GM19468 (cell line): ENCODE data around the gene MCM8.

Experiments
- ATAC-seq: cut with Tn5 transposase; IDR thresholded peaks from one replicate; pipeline ENCODE4 v1.9.1; 2021; ENCODE audit warnings: mild to moderate bottlenecking, moderate library complexity, moderate number of reproducible peaks; ENCODE audit not compliant: unreplicated experiment; ENCODE audit errors: extremely low read depth

The MCM8 gene

GRCh38 chr20:5938456-5939029 lies 11.9 kb upstream of the MCM8 start:
- ATAC-seq: no peak

DNA sequence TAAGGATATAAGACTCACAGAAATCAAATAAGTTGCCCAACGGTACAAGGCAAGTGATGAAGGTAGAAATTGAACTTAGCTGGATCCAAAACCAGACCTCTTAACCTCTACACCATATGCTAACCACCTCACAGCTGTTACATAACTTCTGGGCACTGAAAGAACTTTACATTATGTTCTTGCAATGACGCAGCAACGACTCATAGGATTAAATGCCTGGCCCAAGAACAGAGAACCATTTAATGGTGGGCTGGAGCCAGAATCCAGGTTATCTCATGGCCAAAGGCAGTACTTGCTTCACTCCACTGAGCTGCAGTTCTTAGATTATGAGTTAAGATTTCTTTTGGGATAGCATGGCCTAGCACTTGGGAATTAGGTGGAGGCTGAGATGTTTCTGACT lies 4.5 kb upstream of the MCM8 start:
- no peak for ATAC-seq

DNA sequence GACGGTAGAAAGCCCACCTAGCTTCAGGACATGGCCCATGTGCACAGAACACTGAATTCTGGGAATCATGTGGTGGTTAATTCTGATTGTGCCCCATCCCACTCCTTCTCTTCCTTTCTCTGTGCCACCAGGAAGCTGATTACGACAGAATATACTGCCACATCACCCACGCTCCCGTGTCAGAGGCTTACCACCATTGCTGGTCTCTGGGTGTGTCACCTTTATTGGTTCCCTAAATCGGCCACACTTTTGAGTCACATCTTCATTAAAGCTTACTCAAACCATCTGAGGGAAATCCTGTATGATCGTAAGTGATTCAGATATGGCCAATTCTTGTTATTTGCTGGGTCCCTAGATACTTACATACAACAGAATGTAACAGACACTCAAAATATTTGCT lies 3.2 kb upstream of the MCM8 start:
- no peak for ATAC-seq

- no peak for ATAC-seq
These were observed 545 bp upstream of the MCM8 start for GRCh38 chr20:5949943-5950270.

DNA sequence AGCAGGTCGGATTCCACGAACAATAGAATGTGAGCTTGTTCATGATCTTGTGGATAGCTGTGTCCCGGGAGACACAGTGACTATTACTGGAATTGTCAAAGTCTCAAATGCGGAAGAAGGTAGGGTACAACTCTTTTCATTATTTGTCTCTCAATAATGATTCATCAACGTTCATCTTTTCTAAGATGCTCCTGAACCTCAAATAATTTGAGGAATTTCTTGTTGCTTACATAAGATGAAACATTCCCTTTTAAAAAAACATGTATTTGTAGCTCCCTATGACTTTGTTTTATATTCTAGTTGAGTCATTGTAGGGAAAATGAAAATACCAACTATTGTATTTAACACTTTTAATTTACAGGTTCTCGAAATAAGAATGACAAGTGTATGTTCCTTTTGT lies 17.0 kb downstream of the MCM8 start:
- ATAC-seq: no peak

DNA sequence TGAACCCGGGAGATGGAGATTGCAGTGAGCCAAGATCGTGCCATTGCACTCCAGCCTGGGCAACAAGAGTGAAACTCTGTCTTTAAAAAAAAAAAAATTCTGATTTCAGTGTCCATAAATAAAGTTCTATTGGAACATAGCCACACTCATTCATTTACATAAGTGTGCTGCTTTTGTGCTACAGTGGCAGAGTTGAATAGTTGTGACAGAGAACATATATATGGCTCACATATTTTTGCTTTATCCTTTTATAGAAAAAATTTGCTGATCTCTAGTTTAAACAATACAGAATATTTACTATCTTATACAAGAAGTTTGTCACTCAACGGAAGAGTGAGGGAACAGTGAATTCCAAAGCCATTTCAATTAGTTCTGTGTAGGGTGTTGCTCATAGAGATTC lies 18.0 kb downstream of the MCM8 start:
- no peak for ATAC-seq

GRCh38 chr20:5969348-5969935 lies 19.0 kb downstream of the MCM8 start:
- no peak for ATAC-seq

DNA sequence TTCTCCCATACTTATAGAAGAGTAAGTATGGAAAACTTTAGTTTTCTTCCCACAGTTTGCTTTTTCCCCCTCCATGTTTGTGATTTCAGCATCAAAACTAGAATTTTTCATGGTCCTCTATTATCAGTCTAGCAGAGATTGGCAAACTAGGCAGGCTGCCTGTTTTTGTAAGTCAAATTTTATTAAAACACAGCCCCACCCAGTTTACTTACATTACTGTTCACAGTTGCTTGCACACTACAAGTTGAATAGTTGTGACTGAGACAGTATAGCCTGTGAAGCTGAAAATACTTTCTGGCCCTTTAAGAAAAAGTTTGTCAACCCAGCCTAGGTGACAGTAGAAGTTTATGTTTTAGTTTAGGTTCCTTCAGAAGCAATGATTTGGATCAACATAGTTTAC lies 19.5 kb downstream of the MCM8 start:
- ATAC-seq: no peak

DNA sequence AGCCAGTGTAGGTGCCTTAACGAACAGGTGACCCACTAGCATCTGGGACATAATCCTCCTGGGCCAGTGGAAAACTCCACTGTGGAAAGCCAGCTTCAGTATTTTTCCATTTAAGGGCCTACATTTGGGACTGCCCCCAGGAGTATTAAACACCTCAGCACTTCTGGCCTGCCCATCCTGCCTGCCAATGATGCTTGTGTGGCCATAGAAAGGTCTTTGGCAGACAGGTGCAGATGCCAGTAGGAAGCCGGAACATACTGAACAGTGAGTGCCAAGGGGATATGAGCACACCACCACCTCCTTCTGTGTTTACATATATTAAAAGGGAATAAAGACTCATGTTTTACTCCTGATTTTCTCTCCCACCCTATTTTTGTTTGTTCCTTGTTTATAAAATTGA lies 19.9 kb downstream of the MCM8 start:
- no peak for ATAC-seq

GRCh38 chr20:5971203-5971602 lies 20.8 kb downstream of the MCM8 start:
- ATAC-seq: no peak

- ATAC-seq: no peak
These were observed 22.7 kb downstream of the MCM8 start for GRCh38 chr20:5973172-5973571.

DNA sequence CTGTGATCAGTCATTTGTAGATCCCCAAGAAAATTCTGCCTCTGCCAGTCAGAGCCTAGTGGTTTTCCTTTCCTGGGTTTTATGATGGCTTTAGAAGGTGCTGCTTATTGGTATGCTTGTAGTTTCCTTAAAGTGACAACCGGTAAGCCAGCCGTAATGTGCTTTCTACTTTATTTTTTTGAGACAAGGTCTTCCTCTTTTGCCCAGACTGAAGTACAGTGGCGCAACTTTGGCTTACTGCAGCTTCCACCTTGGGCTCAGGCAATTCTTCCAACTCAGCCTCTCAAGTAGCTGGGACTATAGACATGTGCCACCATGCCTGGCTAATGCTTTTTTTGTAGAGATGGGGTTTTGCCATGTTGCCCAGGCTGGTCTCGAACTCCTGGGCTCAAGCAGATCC lies 23.5 kb downstream of the MCM8 start:
- no peak for ATAC-seq

- no peak for ATAC-seq
These were observed 24.1 kb downstream of the MCM8 start for GRCh38 chr20:5974531-5974930.

DNA sequence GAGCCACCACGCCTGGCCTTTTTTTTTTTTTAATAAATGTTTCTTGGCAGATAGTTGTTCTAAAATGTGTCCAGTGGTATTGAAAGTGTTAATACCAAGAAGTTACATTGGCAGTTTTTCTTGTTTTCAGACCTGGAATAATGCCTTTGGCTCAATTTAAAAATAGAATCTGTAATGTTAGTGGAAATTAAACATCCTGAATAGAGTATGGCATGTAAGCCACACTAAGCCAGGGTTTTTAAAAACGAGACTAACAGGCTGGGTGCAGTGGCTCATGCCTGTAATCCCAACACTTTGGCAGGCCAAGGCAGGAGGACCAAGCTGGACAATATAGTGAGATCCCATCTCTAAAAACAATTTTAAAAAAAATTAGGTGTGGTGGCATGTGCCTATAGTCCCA lies 25.3 kb downstream of the MCM8 start:
- no peak for ATAC-seq

GRCh38 chr20:5977223-5977622 lies 26.8 kb downstream of the MCM8 start:
- no peak for ATAC-seq

DNA sequence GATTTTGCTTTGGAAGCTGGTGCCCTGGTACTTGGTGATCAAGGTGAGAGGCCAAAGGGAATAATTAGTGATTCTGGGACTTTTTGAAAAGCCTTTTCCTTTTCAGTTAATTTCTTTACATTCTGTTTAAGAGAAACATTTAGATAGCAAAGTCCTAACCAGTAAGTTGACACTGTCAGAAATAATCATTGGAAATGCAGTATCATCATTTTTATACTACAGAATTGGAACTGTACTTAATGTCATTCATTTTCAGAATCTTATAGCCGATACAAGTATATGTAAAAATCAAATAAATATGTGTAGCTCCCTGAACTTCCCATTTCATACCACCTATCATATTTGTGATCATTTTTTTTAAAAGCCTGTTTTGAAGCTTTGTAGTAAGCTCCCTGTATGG lies 27.5 kb downstream of the MCM8 start:
- no peak for ATAC-seq

- ATAC-seq: no peak
These were observed 29.3 kb downstream of the MCM8 start for GRCh38 chr20:5979801-5980200.

DNA sequence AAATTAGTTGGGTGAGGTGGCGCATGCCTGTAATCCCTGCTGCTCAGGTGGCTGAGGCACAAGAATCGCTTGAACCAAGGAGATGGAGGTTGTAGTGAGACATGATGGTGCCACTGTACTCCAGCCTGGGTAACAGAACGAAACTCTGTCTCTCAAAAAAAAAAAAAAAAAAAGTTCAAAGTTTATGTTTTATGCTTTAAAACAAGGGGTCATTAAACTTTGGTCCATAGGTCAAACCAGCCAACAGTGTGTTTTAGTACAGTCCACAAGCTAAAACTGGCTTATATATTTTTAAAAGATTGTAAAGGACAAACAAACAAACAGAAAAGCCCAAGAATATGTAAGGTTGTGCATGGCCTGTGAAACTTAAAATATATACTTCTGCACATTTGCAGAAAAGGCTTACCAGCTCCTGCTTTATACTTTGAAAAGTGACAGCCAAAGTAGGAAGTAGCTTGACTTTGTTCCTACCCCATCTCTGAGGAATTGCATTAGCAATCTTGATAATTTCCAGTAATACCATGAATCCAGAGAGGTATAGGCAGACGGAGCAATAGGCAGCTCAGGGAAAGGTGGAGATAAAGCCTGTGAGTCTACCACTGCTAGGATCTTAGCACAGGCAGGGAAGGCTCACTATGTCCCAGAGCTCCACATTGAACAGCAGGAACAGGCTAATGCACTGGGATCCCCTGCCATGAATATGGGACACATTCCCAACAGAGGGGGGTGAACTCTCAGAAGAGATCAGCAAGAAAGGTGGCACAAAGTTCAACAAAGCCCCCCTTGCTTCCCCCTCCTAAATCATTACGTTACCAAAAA lies 30.5 kb downstream of the MCM8 start:
- ATAC-seq: no peak

- ATAC-seq: no peak
These were observed 36.9 kb downstream of the MCM8 start for GRCh38 chr20:5987383-5987782.

DNA sequence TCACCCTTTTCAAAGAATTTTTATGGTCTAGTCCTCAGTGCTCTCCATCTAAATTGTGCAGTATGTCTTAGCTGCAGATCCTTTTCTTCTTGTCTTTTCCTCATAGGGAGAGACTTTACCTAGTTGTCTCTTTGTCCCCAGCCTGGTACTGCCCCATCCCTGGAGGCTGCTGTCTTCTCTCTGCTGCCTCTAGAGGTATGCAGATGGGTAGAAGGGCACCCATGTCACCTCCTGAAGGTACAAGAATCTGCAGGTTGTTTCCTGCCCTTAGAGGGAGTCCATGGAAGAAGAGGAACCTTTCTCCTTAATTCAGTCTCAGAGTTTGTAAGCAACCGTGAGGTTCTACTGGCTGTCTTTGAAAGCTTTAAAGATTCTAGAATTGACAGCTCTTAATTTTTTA lies 39.1 kb downstream of the MCM8 start:
- no peak for ATAC-seq

DNA sequence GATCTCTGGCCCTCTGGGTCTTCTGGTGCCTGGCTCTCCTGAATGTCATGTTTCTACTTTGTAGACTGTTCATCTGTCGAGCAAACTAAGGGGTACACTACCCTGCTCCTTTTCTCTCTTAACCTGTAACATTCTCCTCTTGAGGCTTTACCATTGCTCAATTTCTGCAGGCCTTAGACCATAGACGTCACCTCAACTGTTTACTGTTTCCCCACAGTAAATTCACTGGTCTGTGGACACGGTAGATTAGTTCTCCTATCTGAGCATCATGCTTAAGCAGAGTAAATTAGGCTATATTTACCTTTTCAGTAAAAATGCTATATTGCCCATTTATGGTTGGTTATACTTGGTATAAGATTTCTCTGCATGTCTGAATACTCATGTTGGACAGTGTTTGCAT lies 40.5 kb downstream of the MCM8 start:
- ATAC-seq: no peak
